ENCODE measurements around the gene IL36B. TPM values are rescaled to one million over a fixed set of nuclear protein-coding genes. Genes with fewer than 3 reads are reported as not detected.

Gene IL36B
- total RNA-seq, 2 experiments from 2014 or later: not detected

DNA sequence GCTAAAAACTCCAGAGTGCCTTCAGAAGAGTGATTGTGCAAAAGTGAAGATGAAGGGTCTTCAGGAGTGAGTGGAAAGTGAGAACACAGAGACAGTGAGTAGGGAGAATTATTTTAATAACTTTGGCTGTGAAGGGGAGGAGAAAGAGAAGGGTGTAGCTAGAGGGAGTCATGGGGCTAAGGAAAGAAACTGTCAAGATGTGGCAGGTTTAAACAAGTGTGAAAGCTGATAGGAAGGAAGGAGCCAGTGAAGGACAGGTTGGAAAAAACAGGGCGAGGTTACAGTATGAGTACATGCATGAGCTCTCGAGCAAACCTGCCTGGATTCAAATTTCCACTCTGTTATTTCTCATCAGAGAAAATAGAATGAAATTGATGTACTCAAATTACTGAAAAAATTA lies 32.9 kb upstream of the IL36B start:
- POLR2A ChIA-PET: interaction anchor here (1.6 kb wide), 1 partner anchor 13 kb away, joined by 4 read pairs; no protein-coding TSS in a partner anchor
- peaks cover 9% of the 10 kb centered on the region for H3K27me3 Mint-ChIP-seq
- peaks cover 9% of the 10 kb centered on the region for H3K4me1 Mint-ChIP-seq
- H3K36me3 Mint-ChIP-seq (ENCODE audit: low read depth): no peaks in the 10 kb centered on the region
- CTCF ChIA-PET: interaction anchor here (1.4 to 1.5 kb wide), 2 partner anchors 15 to 51 kb away, joined by 3 to 5 read pairs; no protein-coding TSS in a partner anchor
- DNase-seq: no peak
- no peaks in the 10 kb centered on the region for H3K9me3 Mint-ChIP-seq
- H3K27ac Mint-ChIP-seq: no peak overlapping the region
- H3K4me3 Mint-ChIP-seq: no peak overlapping the region

DNA sequence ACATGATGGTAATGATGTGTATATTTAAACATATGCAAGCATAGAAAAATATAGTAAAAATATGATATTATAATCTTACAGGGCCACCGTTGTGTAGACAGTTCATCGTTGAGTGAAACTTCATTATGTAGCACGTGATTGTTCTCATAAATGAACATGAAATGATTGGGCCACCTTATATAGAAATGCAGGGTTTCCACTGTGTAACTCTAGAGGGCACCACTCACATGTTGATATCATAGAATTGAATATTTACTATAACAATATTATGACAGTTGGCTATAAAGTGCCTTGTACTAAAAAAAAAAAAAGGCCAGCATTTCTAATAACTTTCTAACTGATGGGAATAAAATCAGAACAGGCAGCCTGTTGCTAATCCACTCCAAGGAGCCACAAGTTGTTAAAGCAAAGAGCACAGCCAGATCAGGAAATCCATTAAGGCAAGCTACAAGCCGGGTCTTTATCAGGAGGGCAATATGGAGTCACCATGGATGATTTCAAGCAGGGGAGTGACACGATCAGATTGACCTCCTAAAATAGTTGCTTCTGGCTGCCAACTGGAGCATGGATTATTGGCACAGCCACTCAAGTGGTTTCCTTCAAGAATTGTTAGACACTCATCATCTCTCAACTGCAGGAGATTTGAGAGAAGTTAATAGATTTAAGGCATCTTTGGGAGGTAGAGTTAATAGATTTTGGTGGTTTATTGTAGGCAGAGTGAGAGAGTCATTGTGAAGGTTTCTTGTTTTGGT lies 31.8 kb upstream of the IL36B start:
- Mint-ChIP-seq H3K9me3 (no peaks in the 10 kb centered on the region), H3K4me3 (no peak overlapping the region), H3K27ac (no peak overlapping the region), H3K36me3 (ENCODE audit: low read depth) (no peaks in the 10 kb centered on the region), H3K4me1 (peaks cover 9% of the 10 kb centered on the region), H3K27me3 (peaks cover 9% of the 10 kb centered on the region)
- CTCF ChIA-PET: interaction anchor here (0.6 to 1.5 kb wide), 9 partner anchors 8 to 154 kb away, joined by 3 to 5 read pairs (median 3); no protein-coding TSS in a partner anchor
- POLR2A ChIA-PET: interaction anchor here (0.6 to 1.9 kb wide), 3 partner anchors 13 to 89 kb away, joined by 3 to 5 read pairs (median 3); partner anchors contain the start of gene PSD4
- no peak for DNase-seq

DNA sequence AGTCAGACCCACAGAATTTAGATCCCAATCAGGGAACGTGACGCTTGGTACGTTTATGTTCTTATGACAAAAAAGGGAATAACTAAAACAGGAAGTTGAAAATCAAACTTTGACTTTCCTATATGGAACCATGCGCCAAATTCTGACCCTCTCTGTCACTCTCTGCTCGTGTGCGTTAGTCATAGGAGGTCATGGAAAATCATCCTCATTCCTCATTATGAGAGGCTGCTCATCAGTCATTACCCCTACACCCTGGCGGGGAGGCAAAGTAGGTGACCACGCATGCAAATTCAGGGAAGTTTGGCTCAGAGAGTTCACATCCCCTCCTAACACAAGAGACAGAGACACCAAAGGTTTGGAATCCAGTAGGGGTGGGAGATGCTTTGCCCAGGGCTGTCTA lies 30.6 kb upstream of the IL36B start:
- H3K27ac Mint-ChIP-seq: no peak overlapping the region

DNA sequence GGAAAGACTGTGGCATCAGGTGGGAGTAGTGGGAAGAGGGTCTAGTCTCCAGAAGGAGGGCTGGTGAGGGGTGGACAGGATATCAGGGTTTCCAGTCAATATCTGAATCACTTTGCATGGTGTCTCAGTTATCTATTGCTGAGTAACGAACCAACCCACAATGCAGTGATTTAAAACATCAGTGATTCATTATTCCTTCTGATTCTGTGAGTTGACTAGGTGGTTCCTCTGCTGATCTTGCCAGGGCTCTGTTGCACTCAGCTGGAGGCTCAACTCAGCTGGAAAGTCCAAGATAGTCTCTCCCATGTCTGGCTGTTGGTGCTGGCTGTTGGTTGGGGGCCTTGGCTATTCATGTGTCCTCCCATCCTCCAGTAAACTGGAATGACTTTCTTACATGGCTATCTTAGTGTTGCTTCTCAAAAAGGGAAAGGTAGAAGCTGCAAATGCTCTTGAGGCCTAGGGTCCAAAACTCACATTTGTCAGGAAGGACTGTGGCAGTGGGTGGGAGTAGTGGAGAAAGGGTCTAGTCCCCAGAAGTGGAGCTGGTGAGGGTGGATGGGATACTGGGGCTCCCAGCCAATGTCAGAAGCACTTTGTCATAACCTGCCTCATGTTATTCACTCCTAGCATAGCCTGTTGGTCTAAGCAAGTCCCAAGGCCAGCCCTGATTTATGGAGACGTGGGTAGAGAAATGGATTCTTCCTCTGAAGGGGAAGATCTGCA lies 29.0 kb upstream of the IL36B start:
- ChIA-PET POLR2A (no interaction called here), CTCF (interaction anchor here (1.4 to 2.8 kb wide), 4 partner anchors 56 to 308 kb away, joined by 4 to 78 read pairs (median 18); partner anchors contain the start of gene PSD4)
- no peak for DNase-seq
- Mint-ChIP-seq H3K27ac (no peak overlapping the region), H3K4me1 (peaks cover 9% of the 10 kb centered on the region), H3K36me3 (ENCODE audit: low read depth) (no peaks in the 10 kb centered on the region), H3K27me3 (peaks cover 10% of the 10 kb centered on the region), H3K9me3 (no peaks in the 10 kb centered on the region), H3K4me3 (no peak overlapping the region)

More for the DNA sequence above, 30.6 kb upstream of the IL36B start:
- ChIA-PET CTCF (interaction anchor here (1.0 kb wide), 1 partner anchor 10 kb away, joined by 3 read pairs; no protein-coding TSS in a partner anchor), POLR2A (interaction anchor here (1.0 to 1.9 kb wide), 2 partner anchors 91 to 123 kb away, joined by 3 to 5 read pairs; partner anchors contain the start of gene PSD4)
- H3K9me3 Mint-ChIP-seq: no peaks in the 10 kb centered on the region
- peaks cover 9% of the 10 kb centered on the region for H3K27me3 Mint-ChIP-seq
- no peak for DNase-seq
- H3K4me1 Mint-ChIP-seq: peaks cover 9% of the 10 kb centered on the region
- H3K36me3 Mint-ChIP-seq (ENCODE audit: low read depth): no peaks in the 10 kb centered on the region
- no peak overlapping the region for H3K4me3 Mint-ChIP-seq

DNA sequence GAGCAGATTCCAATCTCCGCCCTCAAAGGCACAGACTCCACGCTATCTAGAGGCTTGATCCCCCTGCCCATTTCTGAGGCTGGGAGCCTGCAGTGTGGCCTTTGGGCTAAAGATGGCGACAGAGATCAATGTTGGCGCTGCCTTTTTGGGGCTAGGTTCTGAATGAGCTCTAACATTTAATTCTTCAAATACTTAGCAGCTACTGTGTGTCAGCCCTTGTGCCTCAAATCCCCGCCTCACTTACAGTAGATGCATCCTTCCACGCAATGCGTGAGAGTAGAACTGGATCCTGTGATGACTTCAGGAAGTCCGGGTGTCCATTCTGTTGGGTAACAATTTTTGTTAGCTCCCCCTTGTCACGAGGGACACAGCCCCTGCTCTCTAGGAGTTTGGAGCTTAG lies 27.5 kb upstream of the IL36B start:
- ChIA-PET POLR2A (interaction anchor here (0.5 to 1.3 kb wide), 2 partner anchors 95 to 119 kb away, joined by 3 to 4 read pairs; no protein-coding TSS in a partner anchor), CTCF (interaction anchor here (0.6 to 3.4 kb wide), 44 partner anchors 8 to 310 kb away, joined by 3 to 78 read pairs (median 5); partner anchors contain the start of genes IL1F10 and PSD4)
- Mint-ChIP-seq H3K27ac (no peak overlapping the region), H3K27me3 (peaks cover 15% of the 10 kb centered on the region), H3K4me3 (no peak overlapping the region), H3K4me1 (peaks cover 6% of the 10 kb centered on the region), H3K9me3 (no peaks in the 10 kb centered on the region), H3K36me3 (ENCODE audit: low read depth) (no peaks in the 10 kb centered on the region)
- peak; percentile 60 for DNase-seq

DNA sequence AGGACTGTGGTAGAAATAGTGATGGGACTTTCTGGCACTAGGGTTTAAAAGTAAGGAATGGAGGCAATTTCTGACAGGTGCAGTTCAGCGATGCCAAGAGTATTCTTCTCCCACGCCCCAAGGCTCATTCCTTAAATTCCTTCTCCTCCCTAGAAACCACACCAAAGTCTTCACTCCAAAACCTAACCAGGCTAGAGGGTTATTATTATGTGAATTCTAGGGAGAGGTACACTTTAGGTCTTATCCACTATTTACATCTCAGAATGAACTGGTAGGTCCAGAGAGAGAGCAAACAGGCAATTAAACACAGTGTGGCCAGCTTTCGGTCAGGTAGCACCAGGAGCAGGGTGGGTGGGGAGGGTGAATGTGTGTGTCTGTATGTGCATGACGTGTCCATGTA lies 26.5 kb upstream of the IL36B start:
- H3K27me3 Mint-ChIP-seq: peaks cover 15% of the 10 kb centered on the region
- POLR2A ChIA-PET: interaction anchor here (1.3 kb wide), 1 partner anchor 120 kb away, joined by 4 read pairs; no protein-coding TSS in a partner anchor
- CTCF ChIA-PET: interaction anchor here (1.3 to 3.4 kb wide), 13 partner anchors 10 to 311 kb away, joined by 3 to 78 read pairs (median 9); partner anchors contain the start of genes IL1F10 and PSD4
- no peaks in the 10 kb centered on the region for H3K36me3 Mint-ChIP-seq (ENCODE audit: low read depth)
- H3K4me1 Mint-ChIP-seq: peaks cover 4% of the 10 kb centered on the region
- H3K4me3 Mint-ChIP-seq: no peak overlapping the region
- H3K27ac Mint-ChIP-seq: no peak overlapping the region
- DNase-seq: no peak
- no peaks in the 10 kb centered on the region for H3K9me3 Mint-ChIP-seq

DNA sequence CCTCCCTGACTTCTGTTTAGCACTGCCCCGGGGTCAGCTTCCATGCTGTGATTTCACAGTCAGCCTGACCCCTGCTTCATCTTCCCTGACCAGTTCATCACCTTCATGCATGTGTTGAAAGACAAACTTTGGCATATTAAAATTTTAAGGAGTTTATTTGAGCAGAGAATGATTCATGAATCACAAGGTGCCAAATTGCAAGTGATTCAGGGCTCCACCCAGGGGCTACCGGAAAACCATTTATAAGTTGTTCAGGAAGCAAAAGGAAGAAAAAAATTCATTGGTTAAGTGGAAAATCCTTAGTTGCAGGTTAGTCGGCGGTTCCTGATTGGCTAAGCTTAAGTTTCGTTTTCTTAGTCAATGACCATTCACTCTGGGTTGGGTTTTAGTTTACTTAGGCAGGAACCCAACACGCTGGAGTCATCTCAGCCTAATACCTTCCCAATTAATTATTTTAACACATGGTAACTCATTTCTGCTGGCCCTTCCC lies 25.7 kb upstream of the IL36B start:
- Mint-ChIP-seq H3K27me3 (peaks cover 15% of the 10 kb centered on the region), H3K4me3 (no peak overlapping the region), H3K36me3 (ENCODE audit: low read depth) (no peaks in the 10 kb centered on the region), H3K27ac (no peak overlapping the region), H3K9me3 (no peaks in the 10 kb centered on the region), H3K4me1 (peaks cover 4% of the 10 kb centered on the region)
- POLR2A ChIA-PET: no interaction called here
- CTCF ChIA-PET: interaction anchor here (0.7 to 3.4 kb wide), 3 partner anchors 58 to 121 kb away, joined by 4 to 22 read pairs (median 17); no protein-coding TSS in a partner anchor
- DNase-seq: no peak

DNA sequence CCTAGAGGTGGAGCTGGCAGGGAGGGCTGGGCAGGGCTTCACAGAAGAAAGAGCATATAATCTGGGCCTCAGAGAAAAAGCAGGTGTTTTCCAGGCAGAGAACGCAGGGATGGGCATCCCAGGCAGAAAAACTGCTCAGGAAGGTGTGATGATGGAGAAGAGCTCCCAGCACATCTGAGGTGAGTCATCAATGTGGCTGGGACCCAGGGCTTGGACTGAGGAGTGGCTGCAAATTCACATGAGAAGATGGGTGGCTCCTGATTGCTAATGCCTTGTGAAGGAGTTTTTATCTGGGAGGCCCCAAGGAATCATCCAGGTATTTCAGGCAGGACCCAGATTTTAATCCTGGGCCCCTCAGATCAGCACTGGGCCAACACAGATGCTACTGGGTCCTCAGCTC lies 25.3 kb upstream of the IL36B start:
- peaks cover 11% of the 10 kb centered on the region for H3K27me3 Mint-ChIP-seq
- H3K36me3 Mint-ChIP-seq (ENCODE audit: low read depth): no peaks in the 10 kb centered on the region
- CTCF ChIA-PET: interaction anchor here (0.7 to 3.4 kb wide), 3 partner anchors 59 to 121 kb away, joined by 4 to 22 read pairs (median 17); no protein-coding TSS in a partner anchor
- POLR2A ChIA-PET: no interaction called here
- no peaks in the 10 kb centered on the region for H3K9me3 Mint-ChIP-seq
- H3K27ac Mint-ChIP-seq: no peak overlapping the region
- H3K4me3 Mint-ChIP-seq: no peak overlapping the region
- peaks cover 4% of the 10 kb centered on the region for H3K4me1 Mint-ChIP-seq
- DNase-seq: no peak

DNA sequence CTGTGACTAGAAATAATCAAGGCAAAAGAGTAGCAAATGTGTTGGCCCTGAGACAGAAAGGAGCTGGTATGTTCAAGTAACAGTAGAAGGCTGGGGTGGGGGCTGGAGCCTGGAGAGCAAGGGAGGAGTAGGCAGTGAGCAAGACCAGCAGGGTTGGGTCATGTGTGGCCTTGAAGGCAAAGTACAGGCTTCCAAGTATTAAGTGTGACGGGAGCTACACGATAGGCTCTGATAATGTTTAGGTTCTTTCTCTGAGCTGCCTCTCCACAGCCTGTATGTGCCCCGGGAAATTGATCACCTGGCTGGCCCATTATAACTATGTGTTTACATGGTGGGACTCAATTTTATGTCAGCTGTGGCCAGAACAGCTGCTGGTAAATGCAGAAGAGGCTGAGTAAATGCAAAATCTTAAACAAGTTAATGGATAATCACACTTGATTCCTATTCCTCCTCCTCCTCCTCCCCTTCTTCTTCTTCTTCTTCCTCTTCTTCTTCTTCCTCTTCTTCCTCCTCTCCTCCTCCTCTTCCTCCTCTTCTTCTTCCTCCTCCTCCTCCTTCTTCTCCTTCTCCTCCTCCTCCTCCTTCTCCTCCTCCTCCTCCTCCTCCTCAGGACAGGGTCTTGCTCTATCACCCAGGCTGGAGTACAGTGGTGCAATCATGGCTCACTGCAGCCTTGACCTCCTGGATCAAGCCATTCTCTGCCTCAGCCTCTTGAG lies 24.4 kb upstream of the IL36B start:
- CTCF ChIA-PET: interaction anchor here (0.6 to 3.4 kb wide), 4 partner anchors 56 to 518 kb away, joined by 3 to 22 read pairs (median 4); no protein-coding TSS in a partner anchor
- POLR2A ChIA-PET: no interaction called here
- peaks cover 4% of the 10 kb centered on the region for H3K4me1 Mint-ChIP-seq
- peaks cover 11% of the 10 kb centered on the region for H3K27me3 Mint-ChIP-seq
- H3K27ac Mint-ChIP-seq: no peak overlapping the region
- no peaks in the 10 kb centered on the region for H3K36me3 Mint-ChIP-seq (ENCODE audit: low read depth)
- no peak for DNase-seq
- H3K9me3 Mint-ChIP-seq: no peaks in the 10 kb centered on the region
- no peak overlapping the region for H3K4me3 Mint-ChIP-seq

DNA sequence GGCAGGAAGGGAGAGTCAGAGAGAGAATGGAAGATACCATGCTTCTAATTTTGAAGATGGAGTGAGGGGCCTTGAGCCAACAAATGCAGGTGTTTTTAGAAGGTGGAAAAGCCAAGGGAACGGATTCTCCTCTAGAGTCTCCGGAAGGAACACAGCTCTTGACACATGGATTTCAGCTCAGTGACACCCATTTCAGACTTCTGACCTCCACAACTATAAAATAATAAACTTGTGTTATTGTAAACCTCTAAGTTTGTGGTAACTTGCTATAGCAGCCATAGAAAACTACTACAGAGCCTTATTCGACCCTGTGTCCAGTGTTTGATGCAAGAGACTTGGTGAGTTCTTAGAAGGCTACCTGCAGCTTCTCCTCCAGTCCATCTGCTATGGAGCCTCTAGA lies 22.9 kb upstream of the IL36B start:
- peaks cover 6% of the 10 kb centered on the region for H3K27me3 Mint-ChIP-seq
- peaks cover 4% of the 10 kb centered on the region for H3K4me1 Mint-ChIP-seq
- no peak overlapping the region for H3K4me3 Mint-ChIP-seq
- no peaks in the 10 kb centered on the region for H3K9me3 Mint-ChIP-seq
- no peaks in the 10 kb centered on the region for H3K36me3 Mint-ChIP-seq (ENCODE audit: low read depth)
- CTCF ChIA-PET: interaction anchor here (1.0 to 1.7 kb wide), 2 partner anchors 58 to 63 kb away, joined by 4 read pairs; no protein-coding TSS in a partner anchor
- DNase-seq: no peak
- POLR2A ChIA-PET: no interaction called here
- no peak overlapping the region for H3K27ac Mint-ChIP-seq

DNA sequence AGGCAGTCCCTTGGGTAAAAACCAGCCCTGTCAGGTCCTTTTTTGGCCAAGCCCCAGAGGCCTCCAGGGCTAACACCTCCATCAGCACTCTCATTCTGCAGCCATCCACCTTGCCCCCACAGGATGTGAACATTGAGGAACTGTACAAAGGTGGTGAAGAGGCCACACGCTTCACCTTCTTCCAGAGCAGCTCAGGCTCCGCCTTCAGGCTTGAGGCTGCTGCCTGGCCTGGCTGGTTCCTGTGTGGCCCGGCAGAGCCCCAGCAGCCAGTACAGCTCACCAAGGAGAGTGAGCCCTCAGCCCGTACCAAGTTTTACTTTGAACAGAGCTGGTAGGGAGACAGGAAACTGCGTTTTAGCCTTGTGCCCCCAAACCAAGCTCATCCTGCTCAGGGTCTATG lies 22.4 kb upstream of the IL36B start:
- DNase-seq: no peak
- Mint-ChIP-seq H3K9me3 (no peaks in the 10 kb centered on the region), H3K4me3 (no peak overlapping the region), H3K36me3 (ENCODE audit: low read depth) (no peaks in the 10 kb centered on the region), H3K27me3 (peaks cover 6% of the 10 kb centered on the region), H3K4me1 (peaks cover 4% of the 10 kb centered on the region), H3K27ac (no peak overlapping the region)
- ChIA-PET POLR2A (no interaction called here), CTCF (no interaction called here)

DNA sequence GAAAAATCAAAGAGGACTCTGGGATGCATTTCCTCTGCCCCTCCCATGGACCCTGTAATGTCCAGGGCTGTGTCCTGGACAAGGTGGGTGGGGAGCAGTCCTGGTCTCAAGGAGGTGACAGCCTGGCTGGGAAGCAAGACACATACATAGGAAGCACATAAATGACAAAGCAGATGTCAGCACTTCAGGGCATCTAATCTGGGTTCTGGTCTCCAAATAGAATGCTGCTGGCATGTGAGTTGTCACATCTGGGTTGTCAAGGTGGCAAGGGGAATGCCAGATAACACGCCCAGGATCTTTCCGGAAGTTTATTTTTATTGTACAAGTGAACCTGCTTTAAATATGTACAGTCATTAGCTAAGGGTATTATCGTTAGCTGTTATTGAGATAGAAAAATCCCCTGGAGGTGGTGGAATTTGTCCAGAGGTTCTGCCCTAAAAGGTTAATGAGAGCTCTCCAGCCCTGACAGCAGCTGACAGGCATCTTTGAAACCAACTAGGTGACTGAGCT lies 20.7 kb upstream of the IL36B start:
- POLR2A ChIA-PET: no interaction called here
- Mint-ChIP-seq H3K4me3 (no peak overlapping the region), H3K27ac (no peak overlapping the region), H3K27me3 (peaks cover 16% of the 10 kb centered on the region), H3K4me1 (peaks cover 4% of the 10 kb centered on the region), H3K36me3 (ENCODE audit: low read depth) (no peaks in the 10 kb centered on the region), H3K9me3 (no peaks in the 10 kb centered on the region)
- no peak for DNase-seq
- CTCF ChIA-PET: interaction anchor here (0.6 kb wide), 1 partner anchor 253 kb away, joined by 5 read pairs; no protein-coding TSS in a partner anchor
